Subcutaneous adipose tissue (tissue), 4 donors: ENCODE data around the gene EGFL7. TPM values are rescaled to one million over a fixed set of nuclear protein-coding genes. Genes with fewer than 3 reads are reported as not detected.

Experiments used
- CTCF ChIP-seq: fragments of 450-650 bp; IDR thresholded peaks from one replicate; pipeline ENCODE4 v1.5.1; 2016; ENCODE audit warnings: low read depth, mild to moderate bottlenecking, control low read depth, antibody characterized with exemption, moderate library complexity
- total RNA-seq, 4 donors: library from RNA; depleted of rRNA; stranded (reverse); fragments of >200 nt; gene quantifications; one replicate each; pipeline ENCODE4 v1.1.0, GENCODE V29; 2016

Gene EGFL7
- total RNA-seq, 4 donors from 2014 or later: 47.6 to 161 (median 102) TPM

GRCh38 chr9:136650021-136650420 is 12.7 kb upstream of the EGFL7 start:
- TF ChIP-seq CTCF: no peak

DNA sequence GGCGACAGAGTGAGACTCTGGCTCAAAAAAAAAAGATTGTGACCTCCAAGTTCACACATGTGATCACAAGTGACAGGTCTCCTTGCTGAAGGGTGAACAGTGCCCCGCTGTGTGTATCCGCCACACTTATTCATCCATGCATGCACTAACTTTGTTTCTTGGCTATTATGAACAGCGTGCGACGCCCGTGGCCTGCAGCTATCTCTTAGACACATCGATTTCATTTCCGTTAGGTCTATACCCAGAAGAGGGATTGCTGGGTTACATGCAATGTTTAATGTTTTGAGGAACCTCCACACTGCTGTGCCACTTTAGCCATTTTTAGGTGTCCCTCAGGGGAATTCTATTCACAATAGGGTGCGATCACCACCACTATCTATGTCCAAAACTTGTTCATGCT is 12.1 kb upstream of the EGFL7 start:
- no peak for TF ChIP-seq CTCF

- no peak for TF ChIP-seq CTCF
These were observed 10.9 kb upstream of the EGFL7 start for GRCh38 chr9:136651860-136652259.

DNA sequence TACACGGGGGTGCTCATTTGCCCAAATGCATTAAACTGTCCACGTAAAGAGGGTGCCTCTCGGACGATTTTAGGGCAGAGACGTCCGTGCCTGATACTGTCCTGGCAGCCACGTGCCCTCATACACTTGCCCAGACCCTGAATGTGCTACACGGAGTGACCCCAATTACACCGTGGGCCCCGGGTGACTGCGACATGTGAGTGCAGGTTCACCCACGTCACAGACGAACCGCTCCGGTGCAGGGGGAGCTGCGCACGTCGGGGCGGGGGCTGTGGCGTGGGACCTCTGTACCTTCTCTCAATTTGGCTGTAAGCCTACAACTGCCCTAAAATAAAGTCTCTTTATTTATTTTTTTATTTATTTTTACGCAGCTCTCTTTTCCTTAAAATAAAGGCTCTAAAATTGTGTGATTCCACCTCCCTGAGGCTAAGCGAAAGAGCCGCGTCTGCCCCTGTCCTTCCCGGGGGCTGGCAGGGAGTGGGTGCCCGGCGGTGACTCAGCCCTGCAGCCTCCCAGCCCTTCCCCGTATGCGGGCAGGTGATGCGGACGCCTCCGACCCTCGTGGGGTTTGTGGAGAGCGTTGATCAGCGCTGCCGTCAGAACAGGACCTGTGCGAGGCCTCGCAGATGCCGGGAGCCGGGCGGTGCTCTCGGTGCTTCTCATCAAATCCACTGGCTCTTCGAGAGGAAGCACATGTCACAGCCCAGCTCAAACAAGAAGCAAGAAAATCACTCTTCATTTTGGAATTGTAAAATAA is 9.2 kb upstream of the EGFL7 start:
- no peak for TF ChIP-seq CTCF

GRCh38 chr9:136654820-136655535 is 7.7 kb upstream of the EGFL7 start:
- TF ChIP-seq CTCF: no peak

DNA sequence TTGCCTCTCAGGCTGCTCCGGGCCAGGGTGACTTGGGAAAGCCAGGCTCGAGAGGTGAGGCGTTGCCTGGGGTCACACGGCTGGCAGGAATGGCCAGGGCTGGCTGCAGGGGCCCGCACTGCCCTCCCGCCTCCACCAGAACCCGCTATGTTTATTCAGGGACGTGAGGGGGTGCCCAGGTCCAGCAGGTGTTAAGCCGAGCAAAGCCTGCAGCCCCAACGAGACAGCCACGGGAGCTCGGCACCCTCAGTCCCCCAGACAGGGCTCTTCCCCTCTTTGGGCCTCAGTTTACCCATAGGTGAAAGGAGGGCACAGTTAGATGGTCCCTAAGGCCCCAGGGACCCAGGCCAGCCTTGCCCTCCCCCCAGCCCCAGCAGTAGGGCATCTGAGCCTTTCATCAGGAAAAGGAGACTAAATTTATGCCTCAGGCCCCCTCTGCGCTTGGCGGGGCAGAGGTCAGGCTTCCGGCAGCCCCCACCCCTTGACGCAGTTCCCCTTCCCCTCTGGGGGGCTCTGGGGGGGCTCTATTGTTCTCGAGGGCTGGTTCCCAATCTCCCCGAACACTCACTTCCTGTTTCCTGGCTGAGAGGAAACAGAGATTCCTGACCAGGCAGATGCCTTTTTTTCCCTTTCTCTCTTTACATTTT is 7.1 kb upstream of the EGFL7 start:
- TF ChIP-seq CTCF: no peak

DNA sequence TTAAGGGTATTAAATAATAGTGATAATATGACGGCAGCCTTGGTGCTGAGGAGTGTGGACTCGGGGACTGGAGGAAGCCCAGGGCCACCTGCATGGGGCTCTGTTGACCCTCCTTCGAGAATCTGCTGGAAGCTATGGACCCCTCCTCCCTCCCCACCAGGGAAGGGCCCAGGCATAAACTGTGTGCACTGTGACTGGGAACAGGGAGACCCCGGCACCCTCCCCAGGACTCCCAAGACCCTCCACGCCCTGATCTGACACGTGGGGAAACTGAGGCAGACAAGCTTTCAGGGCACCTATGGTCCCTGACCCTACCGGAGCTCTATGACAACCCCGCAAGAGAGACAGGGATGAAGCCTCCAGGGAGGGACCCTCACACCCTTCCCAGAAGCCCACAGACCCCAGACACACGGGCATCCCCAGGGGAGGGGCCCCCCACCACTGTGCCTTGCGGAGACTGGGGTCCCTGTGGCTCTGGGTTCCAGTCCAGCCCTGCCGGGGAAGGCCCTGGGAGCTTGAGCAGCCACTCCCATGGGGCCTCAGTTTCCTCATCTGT is 6.5 kb upstream of the EGFL7 start:
- TF ChIP-seq CTCF: no peak
